B cell (primary cell): ENCODE data around the gene PCDH9. TPM values are rescaled to one million over a fixed set of nuclear protein-coding genes. Genes with fewer than 3 reads are reported as not detected.

Experiments used
- ATAC-seq: fragments of 200-7000 bp; cut with Tn5 transposase; one replicate; pipeline ENCODE4 v1.10.0; 2021; ENCODE audit warnings: low read depth, mild to moderate bottlenecking, moderate number of reproducible peaks, moderate library complexity
- CTCF ChIA-PET: fragments of 350-600 bp; sonication (Branson Sonifier 250); formaldehyde crosslinking; loops from one replicate; lab custom pipeline; 2021; ENCODE audit warnings: antibody characterized with exemption, inconsistent platforms; lab: Charles Lee
- POLR2A ChIA-PET: fragments of 350-600 bp; sonication (Branson Sonifier 250); formaldehyde crosslinking; loops from one replicate; lab custom pipeline; 2021; ENCODE audit warnings: antibody characterized with exemption; lab: Charles Lee
- DNase-seq: peaks from one replicate; pipeline ENCODE4 v3.0.0; 2013
- H2AFZ ChIP-seq: 2 replicates; pipeline ENCODE4 v1.6.1; 2012; ENCODE audit warnings: mild to moderate bottlenecking, low read depth, low read length; ENCODE audit not compliant: insufficient read depth, poor library complexity, severe bottlenecking
- H3K27ac ChIP-seq, 2 donors: 1 replicate in 1 of 2; 2 replicates in 1 of 2; pipeline ENCODE4 v1.5.1; 2012 to 2013; ENCODE audit warnings: low read length in 2 of 2, mild to moderate bottlenecking in 2 of 2, moderate library complexity in 1 of 2
- H3K27me3 ChIP-seq, 4 experiments: fragments of 200-600 bp in 1 of 4; sonication (generic) in 1 of 4; replicated peaks in 1 of 4; 1 replicate in 2 of 4; 2 replicates in 2 of 4; pipeline versions ENCODE4 v1.6.1 to v1.7.0; 2013 to 2016; ENCODE audit warnings: low read length in 3 of 4, mild to moderate bottlenecking in 2 of 4, mixed read lengths in 1 of 4, moderate library complexity in 1 of 4; ENCODE audit not compliant: insufficient read depth in 4 of 4, control insufficient read depth in 3 of 4; ENCODE audit errors: control extremely low read depth in 1 of 4
- H3K36me3 ChIP-seq, 2 experiments: replicated peaks in 1 of 2; 1 replicate in 1 of 2; 2 replicates in 1 of 2; pipeline versions ENCODE4 v1.6.1 to v1.7.1; 2013; ENCODE audit warnings: low read length in 1 of 2; ENCODE audit not compliant: insufficient read depth in 2 of 2, control insufficient read depth in 1 of 2; ENCODE audit errors: control extremely low read depth in 1 of 2, extremely low read depth in 1 of 2
- H3K4me1 ChIP-seq, 2 donors: fragments of 200-600 bp in 1 of 2; sonication (generic) in 1 of 2; 1 replicate in 1 of 2; 2 replicates in 1 of 2; pipeline versions ENCODE4 v1.5.1 to v1.6.1; 2013 to 2017; ENCODE audit warnings: low read length in 2 of 2; ENCODE audit not compliant: control insufficient read depth in 2 of 2, insufficient read depth in 2 of 2
- H3K4me2 ChIP-seq: replicated peaks from 2 replicates; pipeline ENCODE3; 2012; ENCODE audit warnings: mild to moderate bottlenecking, low read depth, low read length; ENCODE audit not compliant: poor library complexity, severe bottlenecking
- H3K4me3 ChIP-seq, 5 experiments: fragments of 200-600 bp in 1 of 5; sonication (generic) in 1 of 5; 1 replicate in 3 of 5; 2 replicates in 2 of 5; pipeline versions ENCODE4 v1.5.1 to v1.7.0; 2011 to 2016; ENCODE audit warnings: low read length in 4 of 5, mild to moderate bottlenecking in 4 of 5, low read depth in 2 of 5, control low read depth in 1 of 5, moderate library complexity in 1 of 5; ENCODE audit not compliant: insufficient read depth in 1 of 5; ENCODE audit errors: control extremely low read depth in 1 of 5, extremely low read depth in 1 of 5
- H3K79me2 ChIP-seq: fragments of 200-600 bp; sonication (generic); one replicate; pipeline ENCODE4 v1.6.0; 2016; ENCODE audit warnings: low read length; ENCODE audit not compliant: control insufficient read depth, insufficient read depth
- H3K9ac ChIP-seq: fragments of 200-600 bp; sonication (generic); 2 replicates; pipeline ENCODE4 v1.6.1; 2017; ENCODE audit warnings: mild to moderate bottlenecking, low read length, moderate library complexity
- H3K9me3 ChIP-seq, 3 donors: one replicate each; pipeline versions ENCODE4 v1.6.1 to v1.7.1; 2013; ENCODE audit warnings: low read length in 2 of 3; ENCODE audit not compliant: control insufficient read depth in 2 of 3, insufficient read depth in 1 of 3; ENCODE audit errors: control extremely low read depth in 1 of 3
- H4K20me1 ChIP-seq: 2 replicates; pipeline ENCODE4 v1.6.0; 2012; ENCODE audit warnings: mild to moderate bottlenecking, low read length; ENCODE audit not compliant: insufficient read depth, control insufficient read depth, poor library complexity, severe bottlenecking
- H3K27ac Mint-ChIP-seq: one replicate; pipeline ENCODE4 v1.8.0; 2021; ENCODE audit warnings: mixed read lengths
- H3K27me3 Mint-ChIP-seq: one replicate; pipeline ENCODE4 v1.8.0; 2021; ENCODE audit warnings: mixed read lengths
- H3K4me1 Mint-ChIP-seq: one replicate; pipeline ENCODE4 v1.8.0; 2021; ENCODE audit warnings: mixed read lengths
- H3K4me3 Mint-ChIP-seq: one replicate; pipeline ENCODE4 v1.8.0; 2021; ENCODE audit warnings: mixed read lengths
- H3K9me3 Mint-ChIP-seq: one replicate; pipeline ENCODE4 v1.8.0; 2022; ENCODE audit warnings: mixed read lengths; ENCODE audit not compliant: insufficient read depth
- CTCF ChIP-seq: fragments of 200-600 bp; IDR thresholded peaks from one replicate; pipeline ENCODE4 v1.8.0; 2022; ENCODE audit warnings: antibody characterized with exemption, mild to moderate bottlenecking
- EZH2 ChIP-seq: IDR thresholded peaks from 2 replicates; pipeline ENCODE4 v1.6.1; 2012; ENCODE audit warnings: borderline replicate concordance, low read depth, mild to moderate bottlenecking, moderate library complexity, low read length; ENCODE audit not compliant: insufficient read depth, poor library complexity, severe bottlenecking
- WGBS: methylation state at CpG from one replicate; pipeline ENCODE4 v1.1.5; 2013; ENCODE audit warnings: missing lambda C conversion rate; ENCODE audit not compliant: insufficient coverage; 5-methylcytosine and 5-hydroxymethylcytosine counted together
- intact Hi-C: fragments of 100-400 bp; cut with micrococcal nuclease; formaldehyde crosslinking; loops from one replicate; pipeline ENCODE4 v1.10.0; 2022
- polyA plus RNA-seq: library from polyadenylated mRNA; depleted of rRNA; stranded (reverse); fragments of >200 nt; gene quantifications from 2 replicates; pipeline ENCODE4 v1.2.3, GENCODE V29; 2012
- total RNA-seq, 2 donors: library from RNA; stranded (reverse); fragments of 120-200 nt in 1 of 2; gene quantifications; 1 replicate in 1 of 2; 2 replicates in 1 of 2; pipeline versions ENCODE4 v1.2.3 to v1.2.4, GENCODE V29; 2013 to 2022

PCDH9 gene
- total and polyA plus RNA-seq, 2 donors (not counting 1 experiment from before 2014, with no cell fraction given) = 13.1 to 21.8 TPM

- Mint-ChIP-seq H3K4me1 (peaks cover 13% of the 10 kb centered on the region), H3K27ac (no peak overlapping the region), H3K4me3 (no peak overlapping the region), H3K27me3 (no peaks in the 10 kb centered on the region), H3K9me3 (no peaks in the 10 kb centered on the region)
- no peaks in the 10 kb centered on the region for H3K36me3 ChIP-seq
- ChIA-PET POLR2A (no interaction called here), CTCF (no interaction called here)
- no peak for ATAC-seq
- no peak overlapping the region for H3K9ac ChIP-seq
- no peak for TF ChIP-seq EZH2
- TF ChIP-seq CTCF = no peak
- no peaks in the 10 kb centered on the region for H4K20me1 ChIP-seq
- no peak overlapping the region for H3K27ac ChIP-seq
- no peak overlapping the region for H3K4me2 ChIP-seq
- no peak overlapping the region for H2AFZ ChIP-seq
- peaks cover 0 to 7% of the 10 kb centered on the region in 2 donors for H3K4me1 ChIP-seq
- no peaks in the 10 kb centered on the region for H3K79me2 ChIP-seq
- H3K9me3 ChIP-seq = peaks cover 0 to 2% (median 0%) of the 10 kb centered on the region in 3 donors
- no peak overlapping the region for H3K4me3 ChIP-seq
- no peaks in the 10 kb centered on the region for H3K27me3 ChIP-seq
- intact Hi-C loops = no loop called here
- no peak for DNase-seq
Observed at GRCh38 chr13:67200183-67200582, 30.0 kb downstream of the PCDH9 start.

DNA sequence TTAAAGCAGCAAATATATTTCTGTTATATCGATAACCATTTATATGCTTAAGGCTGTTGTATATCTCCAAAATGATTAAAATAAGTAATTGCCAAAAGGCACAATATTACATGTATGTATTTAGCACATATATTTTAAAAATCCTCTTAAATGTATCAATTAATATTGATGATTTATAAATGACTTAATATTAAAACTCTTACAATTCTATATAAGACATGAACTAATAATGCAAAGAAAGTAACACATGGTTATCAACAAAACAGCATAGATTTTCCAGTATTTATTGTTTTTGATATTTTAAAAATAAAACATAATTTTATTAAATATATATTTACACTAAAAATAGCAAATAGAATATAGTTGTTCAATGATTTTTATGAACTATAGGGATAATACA, 32.4 kb downstream of the PCDH9 start:
- ChIA-PET CTCF (no interaction called here), POLR2A (no interaction called here)
- H3K27ac Mint-ChIP-seq = no peak overlapping the region
- Histone ChIP-seq H3K36me3 (no peaks in the 10 kb centered on the region), H3K4me1 (no peaks in the 10 kb centered on the region), H3K79me2 (no peaks in the 10 kb centered on the region), H2AFZ (no peak overlapping the region), H4K20me1 (no peaks in the 10 kb centered on the region), H3K4me2 (no peak overlapping the region), H3K27ac (no peak overlapping the region), H3K9me3 (peaks cover 0 to 5% (median 0%) of the 10 kb centered on the region in 3 donors), H3K27me3 (no peaks in the 10 kb centered on the region), H3K9ac (no peak overlapping the region), H3K4me3 (no peak overlapping the region)
- no CpG with 5 or more reads among the region's 1 CpG for WGBS
- ATAC-seq = no peak
- no peaks in the 10 kb centered on the region for H3K27me3 Mint-ChIP-seq
- DNase-seq = no peak
- intact Hi-C loops = no loop called here
- H3K4me1 Mint-ChIP-seq = peaks cover 2% of the 10 kb centered on the region
- H3K4me3 Mint-ChIP-seq = no peak overlapping the region
- TF ChIP-seq CTCF (no peak), EZH2 (no peak)
- no peaks in the 10 kb centered on the region for H3K9me3 Mint-ChIP-seq
